MCF 10A (cell line): ENCODE data around the gene NRG3. TPM values are rescaled to one million over a fixed set of nuclear protein-coding genes. Genes with fewer than 3 reads are reported as not detected.

Experiments
- BruUV-seq: library from RNA; stranded (reverse); fragments of 400-500 nt; replicated peaks from 2 replicates; lab custom pipeline; 2021; lab: Mats Ljungman, UMichigan
- CTCF ChIA-PET: fragments of 300-600 bp; sonication (Branson Sonifier 250); formaldehyde crosslinking; extraction: SDS; loops from one replicate; lab custom pipeline; 2021; ENCODE audit warnings: antibody characterized with exemption, inconsistent platforms; lab: Yijun Ruan, JAX
- POLR2A ChIA-PET: fragments of 300-600, 350-650 bp; sonication (Branson Sonifier 250); formaldehyde crosslinking; extraction: SDS; loops from one replicate; lab custom pipeline; 2020; ENCODE audit warnings: antibody characterized with exemption, inconsistent platforms; lab: Yijun Ruan, JAX
- DNase-seq: peaks from one replicate; pipeline ENCODE4 v3.0.0-alpha.2; 2018; ENCODE audit not compliant: unreplicated experiment
- H3K27ac Mint-ChIP-seq: one replicate; pipeline ENCODE4 v1.8.0; 2022; ENCODE audit warnings: mild to moderate bottlenecking, low read depth, mixed read lengths; ENCODE audit not compliant: unreplicated experiment
- H3K27me3 Mint-ChIP-seq: one replicate; pipeline ENCODE4 v1.8.0; 2022; ENCODE audit warnings: mixed read lengths; ENCODE audit not compliant: insufficient read depth, unreplicated experiment
- H3K36me3 Mint-ChIP-seq: one replicate; pipeline ENCODE4 v1.8.0; 2022; ENCODE audit warnings: mild to moderate bottlenecking, moderate library complexity, mixed read lengths; ENCODE audit not compliant: insufficient read depth, unreplicated experiment
- H3K4me1 Mint-ChIP-seq: one replicate; pipeline ENCODE4 v1.8.0; 2022; ENCODE audit warnings: mixed read lengths; ENCODE audit not compliant: insufficient read depth, unreplicated experiment
- H3K4me3 Mint-ChIP-seq: one replicate; pipeline ENCODE4 v1.8.0; 2022; ENCODE audit warnings: mild to moderate bottlenecking, moderate library complexity, mixed read lengths; ENCODE audit not compliant: unreplicated experiment
- H3K9me3 Mint-ChIP-seq: one replicate; pipeline ENCODE4 v1.8.0; 2022; ENCODE audit warnings: mixed read lengths; ENCODE audit not compliant: unreplicated experiment
- CTCF ChIP-seq: fragments of 200-600 bp; IDR thresholded peaks from one replicate; pipeline ENCODE4 v1.8.0; 2022; ENCODE audit warnings: antibody characterized with exemption, mild to moderate bottlenecking; ENCODE audit not compliant: unreplicated experiment
- intact Hi-C: fragments of 100-400 bp; cut with micrococcal nuclease; formaldehyde crosslinking; loops from 2 replicates; pipeline ENCODE4 v1.14.1; 2022
- total RNA-seq: library from RNA; stranded (reverse); gene quantifications from 2 replicates; pipeline ENCODE4 v1.2.3, GENCODE V29; 2022

The NRG3 gene
- total RNA-seq, 1 experiment from 2014 or later: not detected

- no TSS peak for BruUV-seq
- Mint-ChIP-seq H3K9me3 (no peaks in the 10 kb centered on the region), H3K4me3 (no peak overlapping the region), H3K36me3 (no peaks in the 10 kb centered on the region), H3K27me3 (no peaks in the 10 kb centered on the region), H3K27ac (no peak overlapping the region), H3K4me1 (no peaks in the 10 kb centered on the region)
- TF ChIP-seq CTCF: no peak
- CTCF ChIA-PET: interaction anchor here (0.8 to 2.5 kb wide), 4 partner anchors 10 to 1070 kb away, joined by 4 to 15 read pairs (median 6); no protein-coding TSS in a partner anchor
- intact Hi-C loops: no loop called here
- POLR2A ChIA-PET: interaction anchor here (1.6 kb wide), 1 partner anchor 168 kb away, joined by 5 read pairs; no protein-coding TSS in a partner anchor
- no peak for DNase-seq
Measured at GRCh38 chr10:82801289-82801688, 926.3 kb downstream of the NRG3 start.

- Mint-ChIP-seq H3K4me3 (no peak overlapping the region), H3K9me3 (no peaks in the 10 kb centered on the region), H3K27me3 (no peaks in the 10 kb centered on the region), H3K4me1 (peaks cover 9% of the 10 kb centered on the region), H3K36me3 (no peaks in the 10 kb centered on the region), H3K27ac (no peak overlapping the region)
- intact Hi-C loops: loop anchor here (5.0 kb wide), 1 partner anchor 156 kb away; no protein-coding TSS in a partner anchor
- TF ChIP-seq CTCF: peak; percentile 29
- ChIA-PET POLR2A (no interaction called here), CTCF (interaction anchor here (0.6 to 1.3 kb wide), 15 partner anchors 10 to 1292 kb away, joined by 3 to 6 read pairs (median 3); no protein-coding TSS in a partner anchor)
- peak; percentile 48 for DNase-seq
- no TSS peak for BruUV-seq
Measured at GRCh38 chr10:82811621-82812020, 936.6 kb downstream of the NRG3 start.

- intact Hi-C loops: loop anchor here (5.0 kb wide), 1 partner anchor 153 kb away; no protein-coding TSS in a partner anchor
- ChIA-PET POLR2A (interaction anchor here (0.6 to 3.3 kb wide), 3 partner anchors 12 to 184 kb away, joined by 3 to 9 read pairs (median 3); no protein-coding TSS in a partner anchor), CTCF (interaction anchor here (0.7 to 1.2 kb wide), 2 partner anchors 935 to 1057 kb away, joined by 3 to 4 read pairs; no protein-coding TSS in a partner anchor)
- peak; percentile 43 for DNase-seq
- no peak overlapping the region for H3K4me3 Mint-ChIP-seq
- H3K4me1 Mint-ChIP-seq: peaks cover 9% of the 10 kb centered on the region
- no peaks in the 10 kb centered on the region for H3K27me3 Mint-ChIP-seq
- BruUV-seq: no TSS peak
- TF ChIP-seq CTCF: no peak
- no peaks in the 10 kb centered on the region for H3K9me3 Mint-ChIP-seq
- no peaks in the 10 kb centered on the region for H3K36me3 Mint-ChIP-seq
- H3K27ac Mint-ChIP-seq: peak overlapping the region; percentile 3
Measured at GRCh38 chr10:82813856-82814255, 938.9 kb downstream of the NRG3 start.

GRCh38 chr10:82814635-82815034 is 939.6 kb downstream of the NRG3 start:
- Mint-ChIP-seq H3K9me3 (no peaks in the 10 kb centered on the region), H3K4me1 (peaks cover 9% of the 10 kb centered on the region), H3K36me3 (no peaks in the 10 kb centered on the region), H3K27me3 (no peaks in the 10 kb centered on the region), H3K27ac (no peak overlapping the region), H3K4me3 (no peak overlapping the region)
- ChIA-PET CTCF (interaction anchor here (0.5 to 1.2 kb wide), 3 partner anchors 18 to 1057 kb away, joined by 3 to 4 read pairs (median 4); no protein-coding TSS in a partner anchor), POLR2A (interaction anchor here (3.3 kb wide), 1 partner anchor 11 kb away, joined by 9 read pairs; no protein-coding TSS in a partner anchor)
- BruUV-seq: no TSS peak
- no peak for TF ChIP-seq CTCF
- intact Hi-C loops: loop anchor here (5.0 kb wide), 1 partner anchor 153 kb away; no protein-coding TSS in a partner anchor
- peak; percentile 22 for DNase-seq
